Measurements from ENCODE around the gene TBCD. TPM values are rescaled to one million over a fixed set of nuclear protein-coding genes. Genes with fewer than 3 reads are reported as not detected.

The TBCD gene
- total RNA-seq, 1 donor from 2014 or later, result 49.9 TPM

GRCh38 chr17:82938873-82939620, 187.2 kb downstream of the TBCD start:
- TF ChIP-seq CTCF (IDR thresholded peaks at IDR 0.05), result no peak
- ChIA-PET CTCF (no interaction called here), POLR2A (no interaction called here)
- intact Hi-C loops (cut with micrococcal nuclease), result no loop called here
- Mint-ChIP-seq H3K27ac (no peak overlapping the region), H3K4me3 (no peak overlapping the region), H3K4me1 (no peaks in the 10 kb centered on the region), H3K9me3 (peaks cover 5% of the 10 kb centered on the region), H3K36me3 (ENCODE audit: low read depth) (peaks cover 71% of the 10 kb centered on the region), H3K27me3 (no peaks in the 10 kb centered on the region)
- DNase-seq (no peak), ATAC-seq (ENCODE audit: low read depth) (no peak)

GRCh38 chr17:82939621-82940135, 187.8 kb downstream of the TBCD start:
- H3K9me3 Mint-ChIP-seq, result peaks cover 11% of the 10 kb centered on the region
- H3K36me3 Mint-ChIP-seq (ENCODE audit: low read depth), result peaks cover 77% of the 10 kb centered on the region
- CTCF ChIA-PET, result no interaction called here
- no peak for TF ChIP-seq CTCF (IDR thresholded peaks at IDR 0.05)
- no peaks in the 10 kb centered on the region for H3K27me3 Mint-ChIP-seq
- ATAC-seq (ENCODE audit: low read depth), result no peak
- H3K27ac Mint-ChIP-seq, result no peak overlapping the region
- intact Hi-C loops (cut with micrococcal nuclease), result no loop called here
- POLR2A ChIA-PET, result no interaction called here
- H3K4me1 Mint-ChIP-seq, result no peaks in the 10 kb centered on the region
- no peak for DNase-seq
- no peak overlapping the region for H3K4me3 Mint-ChIP-seq

- ATAC-seq (ENCODE audit: low read depth) (no peak), DNase-seq (no peak)
- intact Hi-C loops (cut with micrococcal nuclease), result no loop called here
- H3K4me3 Mint-ChIP-seq, result no peak overlapping the region
- no peak overlapping the region for H3K27ac Mint-ChIP-seq
- H3K4me1 Mint-ChIP-seq, result no peaks in the 10 kb centered on the region
- no peak for TF ChIP-seq CTCF (IDR thresholded peaks at IDR 0.05)
- H3K36me3 Mint-ChIP-seq (ENCODE audit: low read depth), result peaks cover 79% of the 10 kb centered on the region
- ChIA-PET POLR2A (no interaction called here), CTCF (no interaction called here)
- H3K27me3 Mint-ChIP-seq, result no peaks in the 10 kb centered on the region
- H3K9me3 Mint-ChIP-seq, result peaks cover 18% of the 10 kb centered on the region
Observed at GRCh38 chr17:82940226-82941020, 188.6 kb downstream of the TBCD start.

GRCh38 chr17:82941021-82942001, 189.4 kb downstream of the TBCD start:
- H3K9me3 Mint-ChIP-seq, result peaks cover 27% of the 10 kb centered on the region
- DNase-seq (no peak), ATAC-seq (ENCODE audit: low read depth) (no peak)
- ChIA-PET POLR2A (no interaction called here), CTCF (no interaction called here)
- no peak overlapping the region for H3K4me3 Mint-ChIP-seq
- intact Hi-C loops (cut with micrococcal nuclease), result no loop called here
- H3K4me1 Mint-ChIP-seq, result no peaks in the 10 kb centered on the region
- no peaks in the 10 kb centered on the region for H3K27me3 Mint-ChIP-seq
- peaks cover 79% of the 10 kb centered on the region for H3K36me3 Mint-ChIP-seq (ENCODE audit: low read depth)
- no peak overlapping the region for H3K27ac Mint-ChIP-seq
- no peak for TF ChIP-seq CTCF (IDR thresholded peaks at IDR 0.05)

Measured in activated B cell treated with CpG ODN at 0.5 μM for 24 hours (primary cell).